ENCODE data around the gene SLC5A6.

The SLC5A6 gene

GRCh38 chr2:27209621-27210401 is 2.3 kb downstream of the SLC5A6 start:
- Histone ChIP-seq H3K27ac (ENCODE audit: insufficient read depth in 1 of 2, low read depth in 1 of 2, low read length in 2 of 2, poor library complexity in 1 of 2, severe bottlenecking in 2 of 2) (no peak overlapping the region), H3K4me3 (ENCODE audit: control insufficient read depth in 1 of 7, extremely low read depth in 1 of 7, insufficient read depth in 4 of 7, low read depth in 2 of 7, low read length in 6 of 7) (no peak overlapping the region), H3K36me3 (ENCODE audit: control insufficient read depth in 4 of 4, insufficient read depth in 4 of 4, low read length in 3 of 4) (peaks cover 8 to 53% (median 34%) of the 10 kb centered on the region in 4 experiments), H3K4me1 (ENCODE audit: control extremely low read depth in 1 of 4, control insufficient read depth in 4 of 4, insufficient read depth in 4 of 4, low read length in 3 of 4) (peaks cover 7 to 28% (median 15%) of the 10 kb centered on the region in 4 experiments), H3K9me3 (ENCODE audit: control extremely low read depth in 1 of 5, control insufficient read depth in 4 of 5, insufficient read depth in 2 of 5, low read depth in 1 of 5, low read length in 4 of 5) (no peaks in the 10 kb centered on the region), H3K27me3 (replicated peaks in 2 of 5; ENCODE audit: control insufficient read depth in 4 of 5, insufficient read depth in 5 of 5, low read length in 4 of 5) (no peaks in the 10 kb centered on the region)
- POLR2A ChIA-PET = no interaction called here
- 93% methylated on average over 3 of the region's 6 CpGs for WGBS (ENCODE audit: insufficient coverage)
- peak in 2 of 3 donors; percentile 4 to 11 for DNase-seq
- CTCF ChIA-PET = interaction anchor here (0.5 kb wide), 1 partner anchor 883 kb away, joined by 3 read pairs; no protein-coding TSS in a partner anchor

DNA sequence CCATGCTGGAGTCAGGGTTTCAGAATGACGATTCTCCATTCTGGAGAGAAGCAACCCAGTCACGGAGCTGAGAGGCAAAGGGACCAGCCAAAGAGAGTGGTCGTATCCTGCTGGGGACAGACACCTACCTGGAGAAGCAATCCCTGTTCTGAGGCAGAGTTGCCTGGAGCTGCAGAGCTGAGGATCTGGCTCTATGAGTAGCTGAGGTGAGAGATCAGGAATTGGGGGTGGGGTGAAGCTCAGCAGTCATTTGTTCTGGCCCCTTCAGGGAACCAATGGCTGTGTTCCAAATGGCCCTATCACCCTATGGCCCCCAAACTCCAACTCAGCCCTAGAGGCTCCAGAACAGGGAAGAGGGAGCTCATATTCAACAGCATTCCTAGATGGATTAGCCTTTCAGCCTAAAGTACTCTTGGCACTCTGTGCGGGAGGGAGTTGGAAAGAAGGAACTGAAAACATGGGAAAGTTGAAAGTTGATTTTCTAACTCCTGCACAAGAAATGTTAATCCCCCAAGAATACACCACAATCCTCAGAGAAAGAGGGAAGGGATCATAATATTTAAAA is 3.5 kb downstream of the SLC5A6 start:
- Histone ChIP-seq H3K27ac (ENCODE audit: insufficient read depth in 1 of 2, low read depth in 1 of 2, low read length in 2 of 2, poor library complexity in 1 of 2, severe bottlenecking in 2 of 2) (no peak overlapping the region), H3K4me3 (ENCODE audit: control insufficient read depth in 1 of 7, extremely low read depth in 1 of 7, insufficient read depth in 4 of 7, low read depth in 2 of 7, low read length in 6 of 7) (no peak overlapping the region), H3K9me3 (ENCODE audit: control extremely low read depth in 1 of 5, control insufficient read depth in 4 of 5, insufficient read depth in 2 of 5, low read depth in 1 of 5, low read length in 4 of 5) (no peaks in the 10 kb centered on the region), H3K36me3 (ENCODE audit: control insufficient read depth in 4 of 4, insufficient read depth in 4 of 4, low read length in 3 of 4) (peaks cover 11 to 65% (median 46%) of the 10 kb centered on the region in 4 experiments), H3K27me3 (replicated peaks in 2 of 5; ENCODE audit: control insufficient read depth in 4 of 5, insufficient read depth in 5 of 5, low read length in 4 of 5) (no peaks in the 10 kb centered on the region), H3K4me1 (ENCODE audit: control extremely low read depth in 1 of 4, control insufficient read depth in 4 of 4, insufficient read depth in 4 of 4, low read length in 3 of 4) (peaks cover 7 to 27% (median 14%) of the 10 kb centered on the region in 4 experiments)
- CTCF ChIA-PET = interaction anchor here (1.1 kb wide), 1 partner anchor 16 kb away, joined by 4 read pairs; no protein-coding TSS in a partner anchor
- POLR2A ChIA-PET = no interaction called here
- no peak for DNase-seq
- WGBS (ENCODE audit: insufficient coverage) = 91% methylated on average over 3 of the region's 4 CpGs

- Histone ChIP-seq H3K27ac (ENCODE audit: insufficient read depth in 1 of 2, low read depth in 1 of 2, low read length in 2 of 2, poor library complexity in 1 of 2, severe bottlenecking in 2 of 2) (no peak overlapping the region), H3K9me3 (ENCODE audit: control extremely low read depth in 1 of 5, control insufficient read depth in 4 of 5, insufficient read depth in 2 of 5, low read depth in 1 of 5, low read length in 4 of 5) (no peaks in the 10 kb centered on the region), H3K36me3 (ENCODE audit: control insufficient read depth in 4 of 4, insufficient read depth in 4 of 4, low read length in 3 of 4) (peaks cover 14 to 85% (median 60%) of the 10 kb centered on the region in 4 experiments), H3K4me3 (ENCODE audit: control insufficient read depth in 1 of 7, extremely low read depth in 1 of 7, insufficient read depth in 4 of 7, low read depth in 2 of 7, low read length in 6 of 7) (no peak overlapping the region), H3K27me3 (replicated peaks in 2 of 5; ENCODE audit: control insufficient read depth in 4 of 5, insufficient read depth in 5 of 5, low read length in 4 of 5) (no peaks in the 10 kb centered on the region), H3K4me1 (ENCODE audit: control extremely low read depth in 1 of 4, control insufficient read depth in 4 of 4, insufficient read depth in 4 of 4, low read length in 3 of 4) (peaks cover 0 to 14% (median 5%) of the 10 kb centered on the region in 4 experiments)
- WGBS (ENCODE audit: insufficient coverage) = 100% methylated on average over 4 of the region's 6 CpGs
- DNase-seq = no peak
- POLR2A ChIA-PET = no interaction called here
- CTCF ChIA-PET = no interaction called here
These were observed 5.7 kb downstream of the SLC5A6 start for GRCh38 chr2:27206346-27206745.

- WGBS (ENCODE audit: insufficient coverage) = 96% methylated on average over 7 of the region's 8 CpGs
- H3K27ac ChIP-seq (ENCODE audit: insufficient read depth in 1 of 2, low read depth in 1 of 2, low read length in 2 of 2, poor library complexity in 1 of 2, severe bottlenecking in 2 of 2) = no peak overlapping the region
- H3K9me3 ChIP-seq (ENCODE audit: control extremely low read depth in 1 of 5, control insufficient read depth in 4 of 5, insufficient read depth in 2 of 5, low read depth in 1 of 5, low read length in 4 of 5) = no peaks in the 10 kb centered on the region
- peaks cover 14 to 91% (median 65%) of the 10 kb centered on the region in 4 experiments for H3K36me3 ChIP-seq (ENCODE audit: control insufficient read depth in 4 of 4, insufficient read depth in 4 of 4, low read length in 3 of 4)
- no peaks in the 10 kb centered on the region for H3K27me3 ChIP-seq (replicated peaks in 2 of 5; ENCODE audit: control insufficient read depth in 4 of 5, insufficient read depth in 5 of 5, low read length in 4 of 5)
- DNase-seq = no peak
- POLR2A ChIA-PET = no interaction called here
- CTCF ChIA-PET = no interaction called here
- H3K4me3 ChIP-seq (ENCODE audit: control insufficient read depth in 1 of 7, extremely low read depth in 1 of 7, insufficient read depth in 4 of 7, low read depth in 2 of 7, low read length in 6 of 7) = no peak overlapping the region
- peaks cover 0 to 8% (median 0%) of the 10 kb centered on the region in 4 experiments for H3K4me1 ChIP-seq (ENCODE audit: control extremely low read depth in 1 of 4, control insufficient read depth in 4 of 4, insufficient read depth in 4 of 4, low read length in 3 of 4)
These were observed 6.9 kb downstream of the SLC5A6 start for GRCh38 chr2:27205206-27205605.

DNA sequence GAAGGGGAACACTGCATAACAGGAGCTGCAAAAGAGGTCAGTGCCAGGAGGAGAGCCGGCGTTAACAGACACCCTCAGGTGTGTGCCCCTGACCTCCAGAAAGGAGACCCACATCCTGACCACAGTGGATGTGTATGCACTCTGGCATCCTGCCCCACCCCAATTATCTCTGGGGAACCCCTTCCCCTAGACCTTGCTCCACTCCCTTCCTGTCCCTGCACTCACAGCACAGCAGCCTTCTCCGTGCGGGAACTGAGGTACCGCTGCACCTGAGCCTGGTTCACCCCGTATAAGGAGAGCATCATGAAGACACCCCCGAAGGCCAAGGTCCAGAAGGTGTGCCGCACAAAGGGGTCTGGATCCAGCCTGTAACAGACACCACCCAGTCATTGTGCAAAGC is 7.5 kb downstream of the SLC5A6 start:
- no peak for DNase-seq
- Histone ChIP-seq H3K27me3 (replicated peaks in 2 of 5; ENCODE audit: control insufficient read depth in 4 of 5, insufficient read depth in 5 of 5, low read length in 4 of 5) (no peaks in the 10 kb centered on the region), H3K9me3 (ENCODE audit: control extremely low read depth in 1 of 5, control insufficient read depth in 4 of 5, insufficient read depth in 2 of 5, low read depth in 1 of 5, low read length in 4 of 5) (no peaks in the 10 kb centered on the region), H3K4me3 (ENCODE audit: control insufficient read depth in 1 of 7, extremely low read depth in 1 of 7, insufficient read depth in 4 of 7, low read depth in 2 of 7, low read length in 6 of 7) (no peak overlapping the region), H3K27ac (ENCODE audit: insufficient read depth in 1 of 2, low read depth in 1 of 2, low read length in 2 of 2, poor library complexity in 1 of 2, severe bottlenecking in 2 of 2) (no peak overlapping the region), H3K4me1 (ENCODE audit: control extremely low read depth in 1 of 4, control insufficient read depth in 4 of 4, insufficient read depth in 4 of 4, low read length in 3 of 4) (peaks cover 0 to 2% (median 0%) of the 10 kb centered on the region in 4 experiments), H3K36me3 (ENCODE audit: control insufficient read depth in 4 of 4, insufficient read depth in 4 of 4, low read length in 3 of 4) (peaks cover 14 to 92% (median 69%) of the 10 kb centered on the region in 4 experiments)
- CTCF ChIA-PET = no interaction called here
- POLR2A ChIA-PET = interaction anchor here (0.6 kb wide), 1 partner anchor 88 kb away, joined by 4 read pairs; no protein-coding TSS in a partner anchor
- WGBS (ENCODE audit: insufficient coverage) = 95% methylated on average over 6 of the region's 8 CpGs

DNA sequence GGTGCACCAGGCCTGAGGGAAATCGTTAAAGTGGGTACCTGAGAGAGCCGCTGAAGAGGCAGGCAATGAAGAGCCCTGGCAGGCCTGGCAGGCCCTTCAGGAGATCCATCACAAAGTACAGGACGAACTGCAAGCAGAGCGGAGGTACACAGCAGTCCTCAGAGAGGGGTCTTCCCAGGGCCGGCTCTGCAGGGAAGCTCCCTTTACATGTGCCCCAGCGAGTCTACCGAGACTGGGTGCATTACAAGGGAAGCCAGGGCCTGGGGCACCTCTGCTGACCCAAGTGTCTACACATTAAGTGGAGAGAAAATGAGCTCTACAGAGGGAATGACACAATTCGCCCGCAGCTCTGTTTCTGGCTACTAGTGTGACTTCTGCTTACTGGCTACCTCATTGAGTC is 8.3 kb downstream of the SLC5A6 start:
- ChIA-PET POLR2A (interaction anchor here (0.6 kb wide), 1 partner anchor 87 kb away, joined by 4 read pairs; no protein-coding TSS in a partner anchor), CTCF (interaction anchor here (1.4 kb wide), 1 partner anchor 12 kb away, joined by 4 read pairs; no protein-coding TSS in a partner anchor)
- DNase-seq = no peak
- H3K4me1 ChIP-seq (ENCODE audit: control extremely low read depth in 1 of 4, control insufficient read depth in 4 of 4, insufficient read depth in 4 of 4, low read length in 3 of 4) = no peaks in the 10 kb centered on the region
- no peak overlapping the region for H3K4me3 ChIP-seq (ENCODE audit: control insufficient read depth in 1 of 7, extremely low read depth in 1 of 7, insufficient read depth in 4 of 7, low read depth in 2 of 7, low read length in 6 of 7)
- no peak overlapping the region for H3K27ac ChIP-seq (ENCODE audit: insufficient read depth in 1 of 2, low read depth in 1 of 2, low read length in 2 of 2, poor library complexity in 1 of 2, severe bottlenecking in 2 of 2)
- H3K9me3 ChIP-seq (ENCODE audit: control extremely low read depth in 1 of 5, control insufficient read depth in 4 of 5, insufficient read depth in 2 of 5, low read depth in 1 of 5, low read length in 4 of 5) = no peaks in the 10 kb centered on the region
- WGBS (ENCODE audit: insufficient coverage) = 97% methylated on average over 7 of the region's 9 CpGs
- peaks cover 14 to 90% (median 69%) of the 10 kb centered on the region in 4 experiments for H3K36me3 ChIP-seq (ENCODE audit: control insufficient read depth in 4 of 4, insufficient read depth in 4 of 4, low read length in 3 of 4)
- no peaks in the 10 kb centered on the region for H3K27me3 ChIP-seq (replicated peaks in 2 of 5; ENCODE audit: control insufficient read depth in 4 of 5, insufficient read depth in 5 of 5, low read length in 4 of 5)

- 100% methylated on average over 1 of the region's 2 CpGs for WGBS (ENCODE audit: insufficient coverage)
- ChIA-PET POLR2A (no interaction called here), CTCF (interaction anchor here (1.4 kb wide), 1 partner anchor 11 kb away, joined by 4 read pairs; no protein-coding TSS in a partner anchor)
- Histone ChIP-seq H3K9me3 (ENCODE audit: control extremely low read depth in 1 of 5, control insufficient read depth in 4 of 5, insufficient read depth in 2 of 5, low read depth in 1 of 5, low read length in 4 of 5) (no peaks in the 10 kb centered on the region), H3K27ac (ENCODE audit: insufficient read depth in 1 of 2, low read depth in 1 of 2, low read length in 2 of 2, poor library complexity in 1 of 2, severe bottlenecking in 2 of 2) (no peak overlapping the region), H3K4me3 (ENCODE audit: control insufficient read depth in 1 of 7, extremely low read depth in 1 of 7, insufficient read depth in 4 of 7, low read depth in 2 of 7, low read length in 6 of 7) (no peak overlapping the region), H3K36me3 (ENCODE audit: control insufficient read depth in 4 of 4, insufficient read depth in 4 of 4, low read length in 3 of 4) (peaks cover 14 to 82% (median 63%) of the 10 kb centered on the region in 4 experiments), H3K4me1 (ENCODE audit: control extremely low read depth in 1 of 4, control insufficient read depth in 4 of 4, insufficient read depth in 4 of 4, low read length in 3 of 4) (no peaks in the 10 kb centered on the region), H3K27me3 (replicated peaks in 2 of 5; ENCODE audit: control insufficient read depth in 4 of 5, insufficient read depth in 5 of 5, low read length in 4 of 5) (no peaks in the 10 kb centered on the region)
- DNase-seq = no peak
These were observed 9.2 kb downstream of the SLC5A6 start for GRCh38 chr2:27202854-27203253.
